Measurements from ENCODE around the gene PRPF19.
A peak's percentile ranks its signal among the peaks of the same experiment; 100 is the strongest.

PRPF19 gene

GRCh38 chr11:60924110-60924905 is 17.9 kb upstream of the PRPF19 start, which contains the start of gene TMEM132A:
Gene TMEM132A, plus strand, starts transcription at chr11:60924460. Its CDS starts 174 bp downstream, at chr11:60924634.
- TF ChIP-seq CTCF (conservative IDR thresholded peaks at IDR 0.05; ENCODE audit: low read depth, low read length) = no peak
- peak; percentile 56 for DNase-seq (ENCODE audit: low read depth)
- peak within 1 kb of the TSS; percentile 66 for H3K4me3 ChIP-seq (ENCODE audit: low read depth, low read length)

- DNase-seq (ENCODE audit: low read depth) = no peak
- H3K4me3 ChIP-seq (ENCODE audit: low read depth, low read length) = no peak overlapping the region
Measured at GRCh38 chr11:60923800-60924109, 17.4 kb upstream of the PRPF19 start.

GRCh38 chr11:60923326-60923725 is 16.9 kb upstream of the PRPF19 start:
- DNase-seq (ENCODE audit: low read depth) = no peak
- H3K4me3 ChIP-seq (ENCODE audit: low read depth, low read length) = no peak overlapping the region
- TF ChIP-seq CTCF (conservative IDR thresholded peaks at IDR 0.05; ENCODE audit: low read depth, low read length) = no peak

More at GRCh38 chr11:60923800-60924109, 17.4 kb upstream of the PRPF19 start:
- no peak for TF ChIP-seq CTCF (conservative IDR thresholded peaks at IDR 0.05; ENCODE audit: low read depth, low read length)

GRCh38 chr11:60922906-60923305 is 16.5 kb upstream of the PRPF19 start:
- TF ChIP-seq CTCF (conservative IDR thresholded peaks at IDR 0.05; ENCODE audit: low read depth, low read length) = no peak
- H3K4me3 ChIP-seq (ENCODE audit: low read depth, low read length) = no peak overlapping the region
- no peak for DNase-seq (ENCODE audit: low read depth)

GRCh38 chr11:60921777-60922335 is 15.5 kb upstream of the PRPF19 start:
- no peak overlapping the region for H3K4me3 ChIP-seq (ENCODE audit: low read depth, low read length)
- TF ChIP-seq CTCF (conservative IDR thresholded peaks at IDR 0.05; ENCODE audit: low read depth, low read length) = no peak
- DNase-seq (ENCODE audit: low read depth) = no peak

- H3K4me3 ChIP-seq (ENCODE audit: low read depth, low read length) = no peak overlapping the region
- DNase-seq (ENCODE audit: low read depth) = no peak
- TF ChIP-seq CTCF (conservative IDR thresholded peaks at IDR 0.05; ENCODE audit: low read depth, low read length) = no peak
Measured at GRCh38 chr11:60921259-60921658, 14.9 kb upstream of the PRPF19 start.

- TF ChIP-seq CTCF (conservative IDR thresholded peaks at IDR 0.05; ENCODE audit: low read depth, low read length) = no peak
- no peak overlapping the region for H3K4me3 ChIP-seq (ENCODE audit: low read depth, low read length)
- no peak for DNase-seq (ENCODE audit: low read depth)
Measured at GRCh38 chr11:60919956-60920355, 13.6 kb upstream of the PRPF19 start.

All from choroid plexus epithelial cell (primary cell).